Trophoblast cell (in vitro differentiated cells and primary cell): ENCODE data around the gene ANKRD30A.
"Not testable (repeated sequence)": the region's sequence is repeated elsewhere in the genome, so short reads cannot be mapped to it uniquely, and the experiment has no call there.

Source experiments
- DNase-seq, 2 donors: peaks; one replicate each; pipeline ENCODE4 v3.0.0-alpha.2; 2016
- H2AFZ ChIP-seq: 2 replicates; pipeline ENCODE4 v1.6.1; 2013; ENCODE audit warnings: low read length, moderate library complexity, mild to moderate bottlenecking; ENCODE audit not compliant: insufficient read depth, poor library complexity
- H2AK5ac ChIP-seq: 2 replicates; pipeline ENCODE4 v1.6.1; 2013; ENCODE audit warnings: mild to moderate bottlenecking, low read length
- H2BK120ac ChIP-seq: 2 replicates; pipeline ENCODE4 v1.6.1; 2013; ENCODE audit warnings: low read length, mild to moderate bottlenecking, moderate library complexity; ENCODE audit not compliant: insufficient read depth, poor library complexity
- H2BK12ac ChIP-seq: 2 replicates; pipeline ENCODE4 v1.6.1; 2013; ENCODE audit warnings: mild to moderate bottlenecking, low read length, moderate library complexity
- H2BK5ac ChIP-seq: 2 replicates; pipeline ENCODE4 v1.6.1; 2013; ENCODE audit warnings: low read length, low read depth, moderate library complexity, mild to moderate bottlenecking; ENCODE audit not compliant: poor library complexity
- H3K14ac ChIP-seq: 2 replicates; pipeline ENCODE4 v1.6.1; 2013; ENCODE audit warnings: mild to moderate bottlenecking, low read length
- H3K18ac ChIP-seq: 2 replicates; pipeline ENCODE4 v1.6.1; 2013; ENCODE audit warnings: mild to moderate bottlenecking, low read length
- H3K23ac ChIP-seq: 2 replicates; pipeline ENCODE4 v1.6.1; 2013; ENCODE audit warnings: low read length
- H3K27ac ChIP-seq: 2 replicates; pipeline ENCODE4 v1.5.1; 2013; ENCODE audit warnings: low read depth, mild to moderate bottlenecking, inconsistent platforms, low read length, moderate library complexity
- H3K27me3 ChIP-seq: 2 replicates; pipeline ENCODE4 v1.6.1; 2013; ENCODE audit warnings: inconsistent platforms, mild to moderate bottlenecking, low read length, moderate library complexity; ENCODE audit not compliant: insufficient read depth
- H3K36me3 ChIP-seq, 2 experiments: 1 replicate in 1 of 2; 2 replicates in 1 of 2; pipeline ENCODE4 v1.6.1; 2013; ENCODE audit warnings: low read length in 2 of 2, mild to moderate bottlenecking in 2 of 2, moderate library complexity in 1 of 2; ENCODE audit not compliant: insufficient read depth in 2 of 2, control insufficient read depth in 1 of 2
- H3K4ac ChIP-seq: 2 replicates; pipeline ENCODE4 v1.6.1; 2013; ENCODE audit warnings: low read depth, mild to moderate bottlenecking, low read length, moderate library complexity
- H3K4me1 ChIP-seq, 2 experiments: 1 replicate in 1 of 2; 2 replicates in 1 of 2; pipeline ENCODE4 v1.6.1; 2013; ENCODE audit warnings: low read length in 2 of 2, mild to moderate bottlenecking in 2 of 2, moderate library complexity in 1 of 2; ENCODE audit not compliant: insufficient read depth in 2 of 2, control insufficient read depth in 1 of 2
- H3K4me2 ChIP-seq: 2 replicates; pipeline ENCODE4 v1.6.1; 2013; ENCODE audit warnings: inconsistent platforms, mild to moderate bottlenecking, low read length, moderate library complexity
- H3K4me3 ChIP-seq: 2 replicates; pipeline ENCODE4 v1.5.1; 2013; ENCODE audit warnings: mild to moderate bottlenecking, low read depth, low read length, inconsistent platforms
- H3K79me1 ChIP-seq: one replicate; pipeline ENCODE4 v1.6.1; 2013; ENCODE audit warnings: low read length
- H3K79me2 ChIP-seq: 2 replicates; pipeline ENCODE4 v1.6.1; 2013; ENCODE audit warnings: low read length, mild to moderate bottlenecking; ENCODE audit not compliant: control insufficient read depth, insufficient read depth, poor library complexity
- H3K9ac ChIP-seq: 2 replicates; pipeline ENCODE4 v1.6.1; 2013; ENCODE audit warnings: mild to moderate bottlenecking, low read length
- H3K9me3 ChIP-seq: 2 replicates; pipeline ENCODE4 v1.6.1; 2013; ENCODE audit warnings: low read depth, mild to moderate bottlenecking, control low read depth, inconsistent platforms, low read length; ENCODE audit not compliant: insufficient read depth
- H4K12ac ChIP-seq: 2 replicates; pipeline ENCODE4 v1.6.1; 2013; ENCODE audit warnings: low read depth, mild to moderate bottlenecking, low read length, moderate library complexity
- H4K8ac ChIP-seq: 2 replicates; pipeline ENCODE4 v1.6.1; 2013; ENCODE audit warnings: low read depth, mild to moderate bottlenecking, low read length, moderate library complexity
- H4K91ac ChIP-seq: one replicate; pipeline ENCODE4 v1.6.1; 2013; ENCODE audit warnings: low read depth, mild to moderate bottlenecking, low read length, moderate library complexity
- WGBS: extraction: QIAGEN DNeasy Blood & Tissue Kit; methylation state at CpG from one replicate; pipeline ENCODE4 v1.1.7; 2013; ENCODE audit warnings: missing lambda C conversion rate; ENCODE audit not compliant: insufficient read length, insufficient coverage; ENCODE audit errors: extremely low coverage; 5-methylcytosine and 5-hydroxymethylcytosine counted together

ANKRD30A gene

GRCh38 chr10:37255837-37256236, 130.4 kb downstream of the ANKRD30A start:
- H3K79me1 ChIP-seq, H3K4ac ChIP-seq, H4K12ac ChIP-seq, H3K27ac ChIP-seq, H3K9me3 ChIP-seq, H3K4me2 ChIP-seq, H3K79me2 ChIP-seq, H2BK12ac ChIP-seq, H3K18ac ChIP-seq, H3K4me3 ChIP-seq, H3K9ac ChIP-seq, H2BK5ac ChIP-seq, H2AFZ ChIP-seq, H2BK120ac ChIP-seq, H3K27me3 ChIP-seq, H2AK5ac ChIP-seq, H3K14ac ChIP-seq, H3K36me3 ChIP-seq, DNase-seq, H4K91ac ChIP-seq, H3K23ac ChIP-seq, H4K8ac ChIP-seq, H3K4me1 ChIP-seq: not testable (repeated sequence)
- WGBS = no CpG with 5 or more reads among the region's 3 CpGs

- Histone ChIP-seq H4K8ac (no peak overlapping the region), H2BK12ac (no peak overlapping the region), H3K9ac (no peak overlapping the region), H3K27me3 (no peaks in the 10 kb centered on the region), H3K18ac (no peak overlapping the region), H3K9me3 (peaks cover 17% of the 10 kb centered on the region), H4K12ac (no peak overlapping the region), H2AFZ (no peak overlapping the region), H2BK5ac (no peak overlapping the region), H3K23ac (no peak overlapping the region), H3K27ac (no peak overlapping the region), H3K4ac (no peak overlapping the region), H2BK120ac (no peak overlapping the region), H3K79me1 (no peaks in the 10 kb centered on the region), H4K91ac (no peak overlapping the region), H3K79me2 (no peaks in the 10 kb centered on the region), H2AK5ac (no peak overlapping the region), H3K4me2 (no peak overlapping the region), H3K36me3 (no peaks in the 10 kb centered on the region), H3K4me3 (no peak overlapping the region), H3K4me1 (no peaks in the 10 kb centered on the region), H3K14ac (no peak overlapping the region)
- WGBS = no CpG with 5 or more reads among the region's 5 CpGs
- DNase-seq = peak; percentile 2 to 48
Measured at GRCh38 chr10:37263304-37263703, 137.9 kb downstream of the ANKRD30A start.

GRCh38 chr10:37268266-37268665, 142.9 kb downstream of the ANKRD30A start:
- Histone ChIP-seq H3K79me1 (no peaks in the 10 kb centered on the region), H3K18ac (no peak overlapping the region), H3K4me2 (no peak overlapping the region), H2BK120ac (no peak overlapping the region), H3K9me3 (peaks cover 18% of the 10 kb centered on the region), H2AK5ac (no peak overlapping the region), H3K4me3 (no peak overlapping the region), H4K91ac (no peak overlapping the region), H4K8ac (no peak overlapping the region), H2BK5ac (no peak overlapping the region), H3K79me2 (no peaks in the 10 kb centered on the region), H3K9ac (no peak overlapping the region), H2AFZ (no peak overlapping the region), H3K23ac (no peak overlapping the region), H3K4ac (no peak overlapping the region), H3K4me1 (no peaks in the 10 kb centered on the region), H3K27me3 (no peaks in the 10 kb centered on the region), H2BK12ac (no peak overlapping the region), H4K12ac (no peak overlapping the region), H3K14ac (no peak overlapping the region), H3K36me3 (no peaks in the 10 kb centered on the region), H3K27ac (no peak overlapping the region)
- DNase-seq = peak; percentile 57 to 91
- no CpG with 5 or more reads among the region's 3 CpGs for WGBS

- Histone ChIP-seq H3K18ac (no peak overlapping the region), H3K4me1 (no peaks in the 10 kb centered on the region), H4K91ac (no peak overlapping the region), H2BK5ac (no peak overlapping the region), H3K4me3 (no peak overlapping the region), H3K14ac (no peak overlapping the region), H3K27me3 (no peaks in the 10 kb centered on the region), H2AFZ (no peak overlapping the region), H3K23ac (no peak overlapping the region), H2AK5ac (no peak overlapping the region), H3K27ac (no peak overlapping the region), H3K36me3 (no peaks in the 10 kb centered on the region), H2BK120ac (no peak overlapping the region), H3K4me2 (no peak overlapping the region), H3K9me3 (peaks cover 13% of the 10 kb centered on the region), H3K9ac (no peak overlapping the region), H3K4ac (no peak overlapping the region), H3K79me1 (no peaks in the 10 kb centered on the region), H4K12ac (no peak overlapping the region), H2BK12ac (no peak overlapping the region), H4K8ac (no peak overlapping the region), H3K79me2 (no peaks in the 10 kb centered on the region)
- DNase-seq = no peak
- WGBS = no CpG with 5 or more reads among the region's 5 CpGs
Measured at GRCh38 chr10:37269554-37270256, 144.3 kb downstream of the ANKRD30A start.
